IMR-90 (cell line): ENCODE measurements around the gene USP6NL. TPM values are rescaled to one million over a fixed set of nuclear protein-coding genes. Genes with fewer than 3 reads are reported as not detected.

Experiments used
- ATAC-seq: fragments of 200-7000 bp; cut with Tn5 transposase; 2 replicates; pipeline ENCODE4 v1.9.1; 2020; ENCODE audit warnings: low read depth, mild to moderate bottlenecking, moderate library complexity
- BruUV-seq: library from RNA; stranded (reverse); fragments of 400-500 nt; replicated peaks from 2 replicates; lab custom pipeline; 2021; lab: Mats Ljungman, UMichigan
- CTCF ChIA-PET: fragments of 300-600 bp; formaldehyde crosslinking; extraction: SDS; loops from one replicate; lab custom pipeline; 2021; ENCODE audit warnings: antibody characterized with exemption; lab: Yijun Ruan, JAX
- POLR2A ChIA-PET: fragments of 300-600 bp; sonication (Branson Sonifier 250); formaldehyde crosslinking; loops from one replicate; lab custom pipeline; 2022; ENCODE audit warnings: antibody characterized with exemption; ENCODE audit not compliant: unreplicated experiment; lab: Charles Lee
- DNase-seq: peaks from one replicate; pipeline ENCODE4 v3.0.0; 2013
- H2AFZ ChIP-seq: replicated peaks from 2 replicates; pipeline ENCODE3; 2013; ENCODE audit warnings: low read length, mild to moderate bottlenecking; ENCODE audit not compliant: poor library complexity
- H2AK5ac ChIP-seq: 2 replicates; pipeline ENCODE4 v1.6.1; 2013; ENCODE audit warnings: low read depth, low read length, inconsistent platforms
- H2AK9ac ChIP-seq: replicated peaks from 2 replicates; pipeline ENCODE3; 2013; ENCODE audit warnings: mild to moderate bottlenecking, low read depth, low read length, moderate library complexity; ENCODE audit not compliant: poor library complexity
- H2BK120ac ChIP-seq: 2 replicates; pipeline ENCODE4 v1.6.1; 2013; ENCODE audit warnings: low read depth, low read length, inconsistent platforms
- H2BK15ac ChIP-seq: 3 replicates; pipeline ENCODE4 v1.6.1; 2013; ENCODE audit warnings: low read depth, low read length, inconsistent platforms
- H2BK20ac ChIP-seq: 2 replicates; pipeline ENCODE4 v1.6.1; 2013; ENCODE audit warnings: low read depth, mild to moderate bottlenecking, inconsistent platforms, low read length, moderate library complexity
- H2BK5ac ChIP-seq: 2 replicates; pipeline ENCODE4 v1.6.1; 2013; ENCODE audit warnings: mild to moderate bottlenecking, low read depth, low read length, inconsistent platforms; ENCODE audit not compliant: poor library complexity, severe bottlenecking
- H3K14ac ChIP-seq: replicated peaks from 2 replicates; pipeline ENCODE4 v1.6.1; 2013; ENCODE audit warnings: low read depth, low read length, inconsistent platforms
- H3K18ac ChIP-seq: 2 replicates; pipeline ENCODE4 v1.6.1; 2013; ENCODE audit warnings: low read depth, low read length, control low read depth
- H3K23ac ChIP-seq: 2 replicates; pipeline ENCODE4 v1.6.1; 2013; ENCODE audit warnings: low read depth, low read length, inconsistent platforms
- H3K27ac ChIP-seq: 2 replicates; pipeline ENCODE4 v1.5.1; 2013; ENCODE audit warnings: mild to moderate bottlenecking, control low read depth, low read length; ENCODE audit not compliant: insufficient read depth
- H3K27me3 ChIP-seq: 2 replicates; pipeline ENCODE4 v1.6.1; 2013; ENCODE audit warnings: low read length; ENCODE audit not compliant: control insufficient read depth, insufficient read depth
- H3K36me3 ChIP-seq: 2 replicates; pipeline ENCODE4 v1.6.1; 2013; ENCODE audit warnings: low read length, mixed read lengths; ENCODE audit not compliant: control insufficient read depth, insufficient read depth
- H3K4ac ChIP-seq: 2 replicates; pipeline ENCODE4 v1.6.1; 2013; ENCODE audit warnings: low read depth, low read length, inconsistent platforms
- H3K4me1 ChIP-seq: 2 replicates; pipeline ENCODE4 v1.6.1; 2013; ENCODE audit warnings: low read length, mixed read lengths; ENCODE audit not compliant: control insufficient read depth, insufficient read depth
- H3K4me2 ChIP-seq: 2 replicates; pipeline ENCODE4 v1.6.1; 2013; ENCODE audit warnings: low read depth, mild to moderate bottlenecking, control low read depth, low read length, moderate library complexity
- H3K4me3 ChIP-seq: 2 replicates; pipeline ENCODE4 v1.5.1; 2013; ENCODE audit warnings: low read depth, mild to moderate bottlenecking, control low read depth, low read length, moderate library complexity; ENCODE audit not compliant: insufficient read depth
- H3K56ac ChIP-seq: 2 replicates; pipeline ENCODE4 v1.6.1; 2013; ENCODE audit warnings: low read length, inconsistent platforms; ENCODE audit not compliant: insufficient read depth; ENCODE audit errors: extremely low read depth
- H3K79me1 ChIP-seq, 2 experiments: 2 replicates each; pipeline ENCODE4 v1.6.1; 2013; ENCODE audit warnings: low read length in 2 of 2, inconsistent platforms in 1 of 2, low read depth in 1 of 2
- H3K9ac ChIP-seq: 2 replicates; pipeline ENCODE4 v1.6.1; 2013; ENCODE audit warnings: low read depth, low read length, control low read depth
- H3K9me1 ChIP-seq: 2 replicates; pipeline ENCODE4 v1.6.1; 2013; ENCODE audit warnings: low read length, inconsistent platforms; ENCODE audit not compliant: insufficient read depth
- H3K9me3 ChIP-seq: 2 replicates; pipeline ENCODE4 v1.6.1; 2013; ENCODE audit warnings: low read length; ENCODE audit not compliant: control insufficient read depth, insufficient read depth
- H4K20me1 ChIP-seq: 2 replicates; pipeline ENCODE4 v1.6.1; 2013; ENCODE audit warnings: low read length, inconsistent platforms; ENCODE audit not compliant: insufficient read depth
- H4K5ac ChIP-seq: 2 replicates; pipeline ENCODE4 v1.6.1; 2013; ENCODE audit warnings: mild to moderate bottlenecking, low read depth, low read length, control low read depth
- H4K8ac ChIP-seq, 2 experiments: 2 replicates each; pipeline ENCODE4 v1.6.1; 2013; ENCODE audit warnings: low read depth in 2 of 2, low read length in 2 of 2, control low read depth in 1 of 2, inconsistent platforms in 1 of 2
- H4K91ac ChIP-seq: 2 replicates; pipeline ENCODE4 v1.6.1; 2013; ENCODE audit warnings: low read depth, low read length, inconsistent platforms; ENCODE audit not compliant: insufficient read depth
- BHLHE40 ChIP-seq: fragments of 150-350 bp; IDR thresholded peaks from 2 replicates; pipeline ENCODE4 v1.6.1; 2016; ENCODE audit warnings: mild to moderate bottlenecking, low read depth, low read length
- CEBPB ChIP-seq: IDR thresholded peaks from 2 replicates; pipeline ENCODE4 v1.6.1; 2012; ENCODE audit warnings: low read depth, low read length, improper control_type of control experiment
- CHD1 ChIP-seq: IDR thresholded peaks from 2 replicates; pipeline ENCODE4 v1.6.1; 2012; ENCODE audit warnings: low read depth, low read length, improper control_type of control experiment
- CTCF ChIP-seq: conservative IDR thresholded peaks from 2 replicates; pipeline ENCODE4 v1.5.1; 2012; ENCODE audit warnings: mild to moderate bottlenecking, low read depth, low read length, improper control_type of control experiment
- MAFK ChIP-seq: IDR thresholded peaks from 2 replicates; pipeline ENCODE4 v1.6.1; 2012; ENCODE audit warnings: low read depth, low read length, improper control_type of control experiment
- MAZ ChIP-seq: IDR thresholded peaks from 2 replicates; pipeline ENCODE4 v1.6.1; 2012; ENCODE audit warnings: low read depth, mild to moderate bottlenecking, low read length, improper control_type of control experiment, moderate library complexity, borderline replicate concordance
- MXI1 ChIP-seq: IDR thresholded peaks from 2 replicates; pipeline ENCODE4 v1.6.1; 2012; ENCODE audit warnings: low read depth, mild to moderate bottlenecking, low read length, moderate library complexity, borderline replicate concordance
- NFE2L2 ChIP-seq: fragments of 150-350 bp; IDR thresholded peaks from 2 replicates; pipeline ENCODE4 v1.6.1; 2016; ENCODE audit warnings: low read depth, mild to moderate bottlenecking, low read length
- POLR2A ChIP-seq: IDR thresholded peaks from 2 replicates; pipeline ENCODE4 v1.6.1; 2012; ENCODE audit warnings: mild to moderate bottlenecking, low read depth, low read length
- RFX5 ChIP-seq: IDR thresholded peaks from 2 replicates; pipeline ENCODE4 v1.8.0; 2012; ENCODE audit warnings: low read depth, mild to moderate bottlenecking, low read length, moderate library complexity
- SMC3 ChIP-seq: fragments of 150-350 bp; IDR thresholded peaks from 2 replicates; pipeline ENCODE4 v1.6.1; 2016; ENCODE audit warnings: low read depth, mild to moderate bottlenecking, antibody characterized with exemption, low read length, moderate library complexity
- USF2 ChIP-seq: fragments of 150-350 bp; IDR thresholded peaks from 2 replicates; pipeline ENCODE4 v1.6.1; 2017; ENCODE audit warnings: mild to moderate bottlenecking, antibody characterized with exemption, low read length, low read depth
- WGBS, 2 experiments: methylation state at CpG; one replicate each; pipeline versions ENCODE4 v1.1.5 to v1.1.7; 2013; ENCODE audit warnings: missing lambda C conversion rate in 2 of 2; ENCODE audit not compliant: insufficient read length in 1 of 2; ENCODE audit errors: extremely low coverage in 2 of 2; 5-methylcytosine and 5-hydroxymethylcytosine counted together
- dilution Hi-C: fragments of 300-500 bp; cut with HindIII; formaldehyde crosslinking; loops from one replicate; pipeline ENCODE4 v1.14.3; 2018; ENCODE audit warnings: low sequenced_read_pairs; ENCODE audit not compliant: unreplicated experiment
- in situ Hi-C: fragments of 300-500 bp; cut with MboI; formaldehyde crosslinking; loops from 3 replicates; pipeline ENCODE4 v1.14.3; 2019; ENCODE audit warnings: low sequenced_read_pairs, inconsistent platforms, mixed read lengths
- intact Hi-C: fragments of 100-400 bp; cut with micrococcal nuclease; formaldehyde crosslinking; loops from 2 replicates; pipeline ENCODE4 v1.10.0; 2022
- polyA plus RNA-seq, 3 experiments: library from polyadenylated mRNA; depleted of rRNA; stranded (reverse); fragments of >200 nt; gene quantifications; 2 replicates each; pipeline ENCODE4 v1.2.3, GENCODE V29; 2012; ENCODE audit warnings: low replicate concordance in 1 of 3
- total RNA-seq: library from RNA; depleted of rRNA; stranded (reverse); fragments of >200 nt; gene quantifications from 2 replicates; pipeline ENCODE4 v1.2.3, GENCODE V29; 2012

The USP6NL gene
- total and polyA plus RNA-seq, 2 of the 4 experiments (the other 2 are of a cell fraction), result 7.8 to 9.1 TPM

GRCh38 chr10:11601670-11602069, 9.8 kb downstream of the USP6NL start:
- Histone ChIP-seq H3K56ac (no peak overlapping the region), H2BK120ac (no peak overlapping the region), H2AK5ac (no peak overlapping the region), H2BK20ac (no peak overlapping the region), H2BK15ac (no peak overlapping the region), H2AFZ (no peak overlapping the region), H4K91ac (no peak overlapping the region), H2BK5ac (no peak overlapping the region), H4K20me1 (peaks cover 8% of the 10 kb centered on the region; the same call in 1 of the 2 replicates), H3K23ac (no peak overlapping the region), H2AK9ac (no peak overlapping the region), H3K79me1 (peaks cover 32 to 38% of the 10 kb centered on the region in 2 experiments), H4K8ac (no peak overlapping the region), H3K27me3 (no peaks in the 10 kb centered on the region), H3K4ac (no peak overlapping the region), H3K9ac (no peak overlapping the region), H4K5ac (no peak overlapping the region), H3K36me3 (no peaks in the 10 kb centered on the region), H3K27ac (no peak overlapping the region), H3K4me1 (0 out of 2 replicates have a peak, but pooled peaks cover 2% of the 10 kb centered on the region), H3K9me3 (no peaks in the 10 kb centered on the region), H3K9me1 (peaks cover 5% of the 10 kb centered on the region; the same call in 1 of the 2 replicates), H3K18ac (no peak overlapping the region), H3K4me3 (no peak overlapping the region), H3K14ac (no peak overlapping the region), H3K4me2 (no peak overlapping the region)
- DNase-seq (no peak), ATAC-seq (no peak)
- intact Hi-C loops, result loop anchor here (5.0 kb wide), 1 partner anchor 34 kb away; no protein-coding TSS in a partner anchor
- ChIA-PET CTCF (no interaction called here), POLR2A (no interaction called here)
- in situ Hi-C loops, result no loop called here
- no TSS peak for BruUV-seq
- WGBS, 2 experiments, result no CpG with 5 or more reads among the region's 1 CpG
- dilution Hi-C loops, result no loop called here
- TF ChIP-seq MAFK, result no peak
- no peak for TF ChIP-seq CEBPB
- no peak for TF ChIP-seq CHD1
- TF ChIP-seq POLR2A, result no peak
- TF ChIP-seq BHLHE40, result no peak
- no peak for TF ChIP-seq SMC3
- no peak for TF ChIP-seq RFX5
- TF ChIP-seq NFE2L2, result no peak
- TF ChIP-seq MAZ, result no peak
- TF ChIP-seq USF2, result no peak
- TF ChIP-seq MXI1, result no peak
- no peak for TF ChIP-seq CTCF
